ENCODE results near the gene HSPA8. TPM values are rescaled to one million over a fixed set of nuclear protein-coding genes. Genes with fewer than 3 reads are reported as not detected.

HSPA8 gene
- total and polyA plus RNA-seq, 2 of the 8 experiments (the other 6 are each of a cell fraction or from before 2014, with no cell fraction given): 1,491 to 2,155 TPM

DNA sequence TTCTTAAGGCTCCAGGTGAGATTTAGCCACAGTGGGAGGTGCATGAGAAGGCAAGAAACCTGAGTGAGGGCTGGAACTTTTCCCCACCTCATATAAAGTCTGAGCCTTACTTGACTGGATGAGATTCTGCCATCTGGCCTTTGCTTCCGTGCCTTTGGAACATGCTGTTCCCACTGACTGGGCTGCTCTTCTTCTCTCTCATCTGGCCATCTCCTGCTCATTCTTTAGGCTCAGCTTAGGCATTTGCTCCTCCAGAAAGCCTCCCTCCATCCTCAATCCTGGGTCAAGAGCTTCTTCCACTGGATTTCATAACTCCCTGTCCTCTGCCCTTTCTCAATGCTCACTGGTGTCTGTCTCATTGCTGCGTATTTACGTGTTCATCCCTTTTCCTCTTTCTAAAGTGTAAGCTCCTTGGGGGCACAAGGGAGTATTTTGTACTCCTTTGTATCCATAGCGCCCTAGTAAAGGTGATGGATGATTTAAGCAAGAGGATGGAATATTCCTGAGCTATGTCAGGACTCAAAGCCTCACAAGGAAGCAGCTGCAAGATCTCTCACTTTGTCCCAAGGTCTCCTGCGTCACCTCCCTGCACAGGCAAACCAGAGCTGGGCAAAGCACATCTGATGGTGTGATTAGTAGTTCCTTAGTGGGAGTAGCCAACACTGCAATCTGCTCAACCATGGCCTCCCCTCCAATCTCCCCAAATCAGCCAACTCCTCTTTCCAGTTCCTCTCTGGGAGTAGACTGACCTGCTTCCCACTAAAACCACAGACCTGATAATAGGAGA is 15.3 kb downstream of the HSPA8 start:
- H3K27me3 ChIP-seq (replicated peaks in 1 of 4; ENCODE audit: control insufficient read depth in 3 of 4, extremely low read depth in 1 of 4, insufficient read depth in 3 of 4, low read length in 3 of 4): no peaks in the 10 kb centered on the region
- H3K23ac ChIP-seq (ENCODE audit: insufficient read length): no peak overlapping the region
- no peak overlapping the region for H2AK5ac ChIP-seq (ENCODE audit: low read depth, low read length)
- TF ChIP-seq RXRA (IDR thresholded peaks at IDR 0.05; ENCODE audit: insufficient read depth, low read depth, low read length) (no peak), KDM5A (IDR thresholded peaks at IDR 0.05; ENCODE audit: low read length) (no peak), RBBP5 (IDR thresholded peaks at IDR 0.05; ENCODE audit: borderline replicate concordance, low read depth, low read length) (no peak), TBP (IDR thresholded peaks at IDR 0.05; ENCODE audit: low read depth, low read length) (no peak)
- TF ChIP-seq, protein P1, sequence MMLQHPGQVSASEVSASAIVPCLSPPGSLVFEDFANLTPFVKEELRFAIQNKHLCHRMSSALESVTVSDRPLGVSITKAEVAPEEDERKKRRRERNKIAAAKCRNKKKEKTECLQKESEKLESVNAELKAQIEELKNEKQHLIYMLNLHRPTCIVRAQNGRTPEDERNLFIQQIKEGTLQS (IDR thresholded peaks at IDR 0.05; ENCODE audit: insufficient read depth, low read depth, low read length): no peak
- no peak overlapping the region for H3K4ac ChIP-seq (replicated peaks; ENCODE audit: insufficient read length, low read depth, low read length)
- no peak overlapping the region for H3K56ac ChIP-seq (replicated peaks; ENCODE audit: insufficient read length, low read depth, low read length)
- no peak overlapping the region for H3K18ac ChIP-seq (ENCODE audit: extremely low read depth, low read length)
- no peak overlapping the region for H3K4me3 ChIP-seq (ENCODE audit: extremely low read depth in 1 of 4, insufficient read depth in 2 of 4, low read depth in 3 of 4, low read length in 4 of 4)
- POLR2A ChIA-PET (ENCODE audit: partially characterized antibody): interaction anchor here (0.6 to 8.5 kb wide), 4 partner anchors 10 to 201 kb away, joined by 3 to 54 read pairs (median 4); partner anchors contain the start of gene HSPA8
- DNase-seq (ENCODE audit: low read depth in 1 of 2, low spot score in 2 of 2) (no peak), FAIRE-seq (no peak)
- CTCF ChIA-PET (ENCODE audit: partially characterized antibody): interaction anchor here (0.5 to 4.9 kb wide), 21 partner anchors 8 to 308 kb away, joined by 3 to 26 read pairs (median 5); no protein-coding TSS in a partner anchor
- H4K5ac ChIP-seq (ENCODE audit: insufficient read length, low read depth, low read length): no peak overlapping the region
- WGBS, 2 experiments (ENCODE audit: extremely low coverage in 1 of 2, insufficient coverage in 1 of 2, insufficient read length in 1 of 2, insufficient replicate concordance in 2 of 2, low coverage in 1 of 2, low lambda C conversion rate in 2 of 2, missing lambda C conversion rate in 1 of 2): 80% methylated on average over 5 of the region's 5 CpGs; no CpG with 5 or more reads in 1 of the 2 experiments
- no peak overlapping the region for H2BK20ac ChIP-seq (ENCODE audit: low read length)
- no peaks in the 10 kb centered on the region for H3K79me2 ChIP-seq (ENCODE audit: control insufficient read depth in 1 of 2, insufficient read depth in 2 of 2, low read length in 2 of 2)
- no peak overlapping the region for H2BK5ac ChIP-seq (ENCODE audit: low read depth, low read length)
- H3K4me2 ChIP-seq (ENCODE audit: insufficient read depth in 1 of 2, low read depth in 2 of 2, low read length in 2 of 2): no peak overlapping the region
- H3K79me1 ChIP-seq (ENCODE audit: low read depth, low read length): no peaks in the 10 kb centered on the region
- H2AFZ ChIP-seq (ENCODE audit: low read length): no peak overlapping the region
- no peak overlapping the region for H4K8ac ChIP-seq (ENCODE audit: extremely low read depth, insufficient read depth, low read length)
- no peak overlapping the region for H4K91ac ChIP-seq (replicated peaks; ENCODE audit: insufficient read length, low read length)
- no peaks in the 10 kb centered on the region for H3K9me3 ChIP-seq (ENCODE audit: insufficient read depth in 2 of 2, low read depth in 1 of 2, low read length in 1 of 2)
- H3K9ac ChIP-seq (replicated peaks in 1 of 4; ENCODE audit: extremely low read depth in 1 of 4, low read depth in 3 of 4, low read length in 3 of 4): no peak overlapping the region
- no peaks in the 10 kb centered on the region for H3K4me1 ChIP-seq (replicated peaks in 1 of 4; ENCODE audit: control insufficient read depth in 3 of 4, insufficient read depth in 4 of 4, low read length in 3 of 4)
- no peak overlapping the region for H2BK120ac ChIP-seq (replicated peaks; ENCODE audit: low read depth, low read length)
- H3K14ac ChIP-seq (ENCODE audit: insufficient read length): no peak overlapping the region
- no peaks in the 10 kb centered on the region for H3K36me3 ChIP-seq (ENCODE audit: control insufficient read depth in 2 of 4, insufficient read depth in 4 of 4, low read length in 3 of 4)
- no peak overlapping the region for H2BK12ac ChIP-seq (ENCODE audit: low read depth, low read length)
- H3K27ac ChIP-seq (ENCODE audit: low read depth, low read length): no peak overlapping the region
- no peaks in the 10 kb centered on the region for H4K20me1 ChIP-seq (replicated peaks in 1 of 2; ENCODE audit: control insufficient read depth in 1 of 2, insufficient read depth in 2 of 2, low read length in 2 of 2)
- H3K23me2 ChIP-seq (ENCODE audit: low read depth, low read length): no peaks in the 10 kb centered on the region
- H2BK15ac ChIP-seq (ENCODE audit: low read length): no peak overlapping the region
